HEK293T (cell line): ENCODE results near the gene SPEM3.

Source experiments
- CTBP1 ChIP-seq: fragments of 450-650 bp; IDR thresholded peaks from 2 replicates; pipeline ENCODE4 v1.6.1; 2016; ENCODE audit warnings: borderline replicate concordance
- ELF4 ChIP-seq: fragments of 450-650 bp; IDR thresholded peaks from 2 replicates; pipeline ENCODE4 v1.6.1; 2017; ENCODE audit warnings: antibody characterized with exemption
- FOXM1 ChIP-seq: fragments of 450-650 bp; IDR thresholded peaks from 2 replicates; pipeline ENCODE4 v1.6.1; 2017; ENCODE audit warnings: mild to moderate bottlenecking, borderline replicate concordance
- SUZ12 ChIP-seq: fragments of 450-650 bp; IDR thresholded peaks from 2 replicates; pipeline ENCODE4 v1.6.1; 2016; ENCODE audit warnings: mild to moderate bottlenecking

- TF ChIP-seq ELF4 (no peak), FOXM1 (no peak), SUZ12 (no peak), CTBP1 (no peak)
Measured at GRCh38 chr17:7380321-7380720, 48.3 kb upstream of the SPEM3 start.
